ENCODE data around the gene PRPF38A. TPM values are rescaled to one million over a fixed set of nuclear protein-coding genes. Genes with fewer than 3 reads are reported as not detected.

The PRPF38A gene
- total RNA-seq, 1 experiment from 2014 or later, result 15.2 TPM

GRCh38 chr1:52355847-52356505 is 48.4 kb upstream of the PRPF38A start:
- intact Hi-C loops (cut with micrococcal nuclease), result no loop called here
- Histone ChIP-seq H3K27ac (ENCODE audit: low read length) (no peak overlapping the region), H3K27me3 (ENCODE audit: low read length) (no peaks in the 10 kb centered on the region), H2AFZ (ENCODE audit: low read length) (no peak overlapping the region), H3K36me3 (ENCODE audit: low read depth, low read length) (peaks cover 33% of the 10 kb centered on the region; the same call in 1 of the 2 replicates), H3K9ac (ENCODE audit: low read length) (no peak overlapping the region), H3F3A (ENCODE audit: low read length, unreplicated experiment) (no peaks in the 10 kb centered on the region), H3K9me2 (replicated peaks; ENCODE audit: low read length) (no peaks in the 10 kb centered on the region), H3K79me2 (ENCODE audit: low read length) (no peaks in the 10 kb centered on the region), H3K9me3 (ENCODE audit: low read length) (no peaks in the 10 kb centered on the region), H4K20me1 (ENCODE audit: low read length) (no peaks in the 10 kb centered on the region), H3K4me3 (ENCODE audit: low read length) (no peak overlapping the region), H3K4me1 (ENCODE audit: insufficient read depth, low read length) (no peaks in the 10 kb centered on the region), H3K4me2 (ENCODE audit: low read length) (no peak overlapping the region)
- POLR2A ChIA-PET (ENCODE audit: unreplicated experiment), result no interaction called here
- TF ChIP-seq EZH2phosphoT487 (IDR thresholded peaks at IDR 0.05; ENCODE audit: borderline replicate concordance, low read length) (no peak), CTCF (conservative IDR thresholded peaks at IDR 0.05; ENCODE audit: low read depth, low read length) (no peak), EZH2 (IDR thresholded peaks at IDR 0.05; ENCODE audit: low read length, unreplicated experiment) (no peak)
- CTCF ChIA-PET, result no interaction called here
- ATAC-seq (no peak), DNase-seq (no peak)
- no TSS peak for BruUV-seq (replicated peaks)

GRCh38 chr1:52356818-52357355 is 47.5 kb upstream of the PRPF38A start:
- H3K4me2 ChIP-seq (ENCODE audit: low read length), result no peak overlapping the region
- H3K9me3 ChIP-seq (ENCODE audit: low read length), result no peaks in the 10 kb centered on the region
- H3K4me1 ChIP-seq (ENCODE audit: insufficient read depth, low read length), result no peaks in the 10 kb centered on the region
- ATAC-seq (no peak), DNase-seq (no peak)
- no peaks in the 10 kb centered on the region for H3K9me2 ChIP-seq (replicated peaks; ENCODE audit: low read length)
- peaks cover 41% of the 10 kb centered on the region; the same call in 1 of the 2 replicates for H3K36me3 ChIP-seq (ENCODE audit: low read depth, low read length)
- no peak overlapping the region for H3K4me3 ChIP-seq (ENCODE audit: low read length)
- ChIA-PET POLR2A (ENCODE audit: unreplicated experiment) (no interaction called here), CTCF (no interaction called here)
- H3K9ac ChIP-seq (ENCODE audit: low read length), result no peak overlapping the region
- no peaks in the 10 kb centered on the region for H3F3A ChIP-seq (ENCODE audit: low read length, unreplicated experiment)
- TF ChIP-seq CTCF (conservative IDR thresholded peaks at IDR 0.05; ENCODE audit: low read depth, low read length), result no peak
- no peak for TF ChIP-seq EZH2 (IDR thresholded peaks at IDR 0.05; ENCODE audit: low read length, unreplicated experiment)
- no peak for TF ChIP-seq EZH2phosphoT487 (IDR thresholded peaks at IDR 0.05; ENCODE audit: borderline replicate concordance, low read length)
- no peaks in the 10 kb centered on the region for H3K79me2 ChIP-seq (ENCODE audit: low read length)
- H2AFZ ChIP-seq (ENCODE audit: low read length), result no peak overlapping the region
- no peak overlapping the region for H3K27ac ChIP-seq (ENCODE audit: low read length)
- intact Hi-C loops (cut with micrococcal nuclease), result no loop called here
- BruUV-seq (replicated peaks), result no TSS peak
- H3K27me3 ChIP-seq (ENCODE audit: low read length), result no peaks in the 10 kb centered on the region
- H4K20me1 ChIP-seq (ENCODE audit: low read length), result no peaks in the 10 kb centered on the region

GRCh38 chr1:52357397-52357796 is 47.0 kb upstream of the PRPF38A start:
- CTCF ChIA-PET, result no interaction called here
- Histone ChIP-seq H3K4me3 (ENCODE audit: low read length) (no peak overlapping the region), H3K9me3 (ENCODE audit: low read length) (no peaks in the 10 kb centered on the region), H3K79me2 (ENCODE audit: low read length) (no peaks in the 10 kb centered on the region), H2AFZ (ENCODE audit: low read length) (no peak overlapping the region), H3K27me3 (ENCODE audit: low read length) (no peaks in the 10 kb centered on the region), H3K9ac (ENCODE audit: low read length) (no peak overlapping the region), H3K4me1 (ENCODE audit: insufficient read depth, low read length) (no peaks in the 10 kb centered on the region), H3F3A (ENCODE audit: low read length, unreplicated experiment) (no peaks in the 10 kb centered on the region), H3K9me2 (replicated peaks; ENCODE audit: low read length) (no peaks in the 10 kb centered on the region), H3K36me3 (ENCODE audit: low read depth, low read length) (peaks cover 41% of the 10 kb centered on the region; the same call in 1 of the 2 replicates), H3K27ac (ENCODE audit: low read length) (no peak overlapping the region), H4K20me1 (ENCODE audit: low read length) (no peaks in the 10 kb centered on the region), H3K4me2 (ENCODE audit: low read length) (no peak overlapping the region)
- TF ChIP-seq EZH2phosphoT487 (IDR thresholded peaks at IDR 0.05; ENCODE audit: borderline replicate concordance, low read length) (no peak), EZH2 (IDR thresholded peaks at IDR 0.05; ENCODE audit: low read length, unreplicated experiment) (no peak), CTCF (conservative IDR thresholded peaks at IDR 0.05; ENCODE audit: low read depth, low read length) (no peak)
- intact Hi-C loops (cut with micrococcal nuclease), result no loop called here
- ATAC-seq (no peak), DNase-seq (no peak)
- BruUV-seq (replicated peaks), result no TSS peak
- POLR2A ChIA-PET (ENCODE audit: unreplicated experiment), result no interaction called here
